Osteoblast (primary cell): ENCODE results near the gene DOCK10. TPM values are rescaled to one million over a fixed set of nuclear protein-coding genes. Genes with fewer than 3 reads are reported as not detected.
A peak's percentile ranks its signal among the peaks of the same experiment; 100 is the strongest.

Experiments
- DNase-seq: peaks from one replicate; pipeline ENCODE4 v3.0.0; 2011; ENCODE audit warnings: low spot score, mixed read lengths; ENCODE audit not compliant: insufficient read length; ENCODE audit errors: missing footprints
- H2AFZ ChIP-seq: 2 replicates; pipeline ENCODE4 v1.6.0; 2011; ENCODE audit warnings: mild to moderate bottlenecking, low read length
- H3K27ac ChIP-seq: 2 replicates; pipeline ENCODE4 v1.5.1; 2011; ENCODE audit warnings: mild to moderate bottlenecking, low read depth, low read length, moderate library complexity
- H3K27me3 ChIP-seq: 2 replicates; pipeline ENCODE4 v1.6.0; 2012; ENCODE audit warnings: mild to moderate bottlenecking, control low read depth, inconsistent platforms, low read length, moderate library complexity; ENCODE audit not compliant: insufficient read depth
- H3K36me3 ChIP-seq: 2 replicates; pipeline ENCODE4 v1.5.1; 2011; ENCODE audit warnings: mild to moderate bottlenecking, low read length, control low read depth, moderate library complexity; ENCODE audit not compliant: insufficient read depth
- H3K4me1 ChIP-seq: 2 replicates; pipeline ENCODE4 v1.5.1; 2011; ENCODE audit warnings: mild to moderate bottlenecking, low read length, control low read depth, moderate library complexity; ENCODE audit not compliant: insufficient read depth
- H3K4me2 ChIP-seq: 2 replicates; pipeline ENCODE4 v1.6.0; 2011; ENCODE audit warnings: mild to moderate bottlenecking, low read length; ENCODE audit not compliant: insufficient read depth
- H3K4me3 ChIP-seq: fragments of 200-600 bp; sonication (generic); 3 replicates; pipeline ENCODE4 v1.5.1; 2012; ENCODE audit warnings: mild to moderate bottlenecking, low read length, inconsistent platforms; ENCODE audit not compliant: insufficient read depth
- H3K79me2 ChIP-seq: 2 replicates; pipeline ENCODE4 v1.6.0; 2012; ENCODE audit warnings: mild to moderate bottlenecking, low read length, control low read depth, inconsistent platforms; ENCODE audit not compliant: insufficient read depth
- H3K9me3 ChIP-seq: 2 replicates; pipeline ENCODE4 v1.5.1; 2011; ENCODE audit warnings: low read depth, low read length, control low read depth
- H4K20me1 ChIP-seq: 2 replicates; pipeline ENCODE4 v1.6.0; 2012; ENCODE audit warnings: mild to moderate bottlenecking, low read length, control low read depth; ENCODE audit not compliant: insufficient read depth
- CTCF ChIP-seq: IDR thresholded peaks from 2 replicates; pipeline ENCODE4 v1.5.1; 2011; ENCODE audit warnings: mild to moderate bottlenecking, low read depth, low read length, moderate library complexity; ENCODE audit errors: extremely low read depth
- total RNA-seq: library from RNA; depleted of rRNA; stranded (reverse); fragments of >200 nt; gene quantifications from 2 replicates; pipeline ENCODE4 v1.2.3, GENCODE V29; 2012

Gene DOCK10
- total RNA-seq, 1 donor, result 33.3 TPM

DNA sequence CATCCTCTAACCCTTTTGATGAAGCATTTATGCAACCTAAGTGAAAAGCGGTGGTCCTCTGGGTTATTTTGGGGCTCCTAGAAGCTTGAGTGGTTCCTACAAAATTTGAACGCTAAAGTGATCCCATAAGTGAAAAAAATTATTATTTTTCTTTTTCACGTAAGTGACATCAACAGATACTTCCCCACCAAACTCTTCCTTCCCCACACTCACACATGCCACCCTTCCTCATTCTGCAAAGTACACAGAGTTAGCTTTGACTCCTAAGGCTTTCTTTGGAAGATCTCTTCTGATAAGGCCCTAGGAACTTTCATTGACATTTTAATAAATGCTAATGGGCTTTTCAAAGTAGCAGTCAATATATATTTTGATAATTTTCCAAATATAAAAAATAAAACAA, 109.7 kb downstream of the DOCK10 start:
- DNase-seq, result no peak
- no peak overlapping the region for H3K27ac ChIP-seq
- no peak overlapping the region for H2AFZ ChIP-seq
- no peak overlapping the region for H3K4me3 ChIP-seq
- no peaks in the 10 kb centered on the region for H3K9me3 ChIP-seq
- peaks cover 45% of the 10 kb centered on the region for H3K4me1 ChIP-seq
- H3K4me2 ChIP-seq, result no peak overlapping the region
- peaks cover 25% of the 10 kb centered on the region for H3K36me3 ChIP-seq
- peaks cover 2% of the 10 kb centered on the region for H4K20me1 ChIP-seq
- no peaks in the 10 kb centered on the region for H3K27me3 ChIP-seq
- TF ChIP-seq CTCF, result no peak
- H3K79me2 ChIP-seq, result peaks cover 72% of the 10 kb centered on the region

- no peak overlapping the region for H3K4me2 ChIP-seq
- no peak for TF ChIP-seq CTCF
- no peak overlapping the region for H3K4me3 ChIP-seq
- H3K27ac ChIP-seq, result no peak overlapping the region
- H3K27me3 ChIP-seq, result no peaks in the 10 kb centered on the region
- peaks cover 28% of the 10 kb centered on the region for H3K36me3 ChIP-seq
- H3K79me2 ChIP-seq, result peaks cover 66% of the 10 kb centered on the region
- no peaks in the 10 kb centered on the region for H3K9me3 ChIP-seq
- H3K4me1 ChIP-seq, result peaks cover 51% of the 10 kb centered on the region
- DNase-seq, result no peak
- peaks cover 2% of the 10 kb centered on the region for H4K20me1 ChIP-seq
- no peak overlapping the region for H2AFZ ChIP-seq
Measured at GRCh38 chr2:224931956-224932355, 110.3 kb downstream of the DOCK10 start.

- Histone ChIP-seq H3K4me1 (peaks cover 60% of the 10 kb centered on the region), H3K36me3 (peaks cover 28% of the 10 kb centered on the region), H3K4me3 (no peak overlapping the region), H3K4me2 (no peak overlapping the region), H4K20me1 (peaks cover 2% of the 10 kb centered on the region), H2AFZ (no peak overlapping the region), H3K9me3 (no peaks in the 10 kb centered on the region), H3K27me3 (no peaks in the 10 kb centered on the region), H3K27ac (peak overlapping the region; percentile 47), H3K79me2 (peaks cover 58% of the 10 kb centered on the region)
- TF ChIP-seq CTCF, result no peak
- DNase-seq, result no peak
Measured at GRCh38 chr2:224930990-224931389, 111.3 kb downstream of the DOCK10 start.

GRCh38 chr2:224930124-224930523, 112.1 kb downstream of the DOCK10 start:
- H2AFZ ChIP-seq, result no peak overlapping the region
- peaks cover under 1% of the 10 kb centered on the region for H4K20me1 ChIP-seq
- peaks cover 32% of the 10 kb centered on the region for H3K36me3 ChIP-seq
- H3K9me3 ChIP-seq, result no peaks in the 10 kb centered on the region
- H3K27ac ChIP-seq, result peak overlapping the region; percentile 47
- no peak for TF ChIP-seq CTCF
- H3K79me2 ChIP-seq, result peaks cover 54% of the 10 kb centered on the region
- no peaks in the 10 kb centered on the region for H3K27me3 ChIP-seq
- no peak for DNase-seq
- peaks cover 60% of the 10 kb centered on the region for H3K4me1 ChIP-seq
- H3K4me2 ChIP-seq, result no peak overlapping the region
- H3K4me3 ChIP-seq, result no peak overlapping the region
